GM12878 (cell line): ENCODE measurements around the gene LGI2. TPM values are rescaled to one million over a fixed set of nuclear protein-coding genes. Genes with fewer than 3 reads are reported as not detected.

Source experiments
- ATAC-seq: fragments of 200-7000 bp; cut with Tn5 transposase; 3 replicates; pipeline ENCODE4 v1.9.1; 2020; ENCODE audit warnings: mild to moderate bottlenecking, moderate library complexity
- BruUV-seq: library from RNA; stranded (reverse); fragments of 400-500 nt; replicated peaks from 2 replicates; lab custom pipeline; 2021; lab: Mats Ljungman, UMichigan
- CTCF ChIA-PET: fragments of 300-600 bp; sonication (Branson Sonifier 250); formaldehyde crosslinking; extraction: SDS; loops from one replicate; lab custom pipeline; 2021; ENCODE audit warnings: inconsistent platforms; lab: Yijun Ruan, JAX
- POLR2A ChIA-PET: fragments of 350-600 bp; formaldehyde crosslinking; extraction: SDS; loops from one replicate; lab custom pipeline; 2021; ENCODE audit warnings: inconsistent platforms; lab: Charles Lee
- RAD21 ChIA-PET: fragments of 300-600 bp; sonication (Branson Sonifier 250); formaldehyde crosslinking; loops from one replicate; lab custom pipeline; 2023; ENCODE audit warnings: antibody characterized with exemption; ENCODE audit not compliant: unreplicated experiment; lab: Charles Lee
- SMC1A ChIA-PET: fragments of 300-600 bp; sonication (Branson Sonifier 250); formaldehyde crosslinking; loops from one replicate; lab custom pipeline; 2023; ENCODE audit not compliant: unreplicated experiment, uncharacterized antibody; lab: Charles Lee
- DNase-seq: peaks from one replicate; pipeline ENCODE4 v3.0.0-alpha.2; 2011; ENCODE audit warnings: low read depth, low spot score
- FAIRE-seq: peaks from 3 replicates; lab custom pipeline; 2011; peaks lifted over from hg19 to GRCh38; lab: Jason Lieb, UNC
- H2AFZ ChIP-seq: 2 replicates; pipeline ENCODE4 v1.6.0; 2011; ENCODE audit warnings: low read depth, low read length, control low read depth; ENCODE audit not compliant: control insufficient read depth
- H3K27ac ChIP-seq: 2 replicates; pipeline ENCODE4 v1.5.1; 2011; ENCODE audit warnings: control low read depth; ENCODE audit not compliant: control insufficient read depth, insufficient read depth
- H3K27me3 ChIP-seq, 2 experiments: replicated peaks in 1 of 2; 2 replicates each; pipeline versions ENCODE4 v1.6.0 to v1.6.1; 2011; ENCODE audit warnings: low read length in 1 of 2; ENCODE audit not compliant: control insufficient read depth in 2 of 2, insufficient read depth in 2 of 2
- H3K36me3 ChIP-seq, 2 experiments: 2 replicates each; pipeline ENCODE4 v1.5.1; 2011; ENCODE audit warnings: low read length in 1 of 2; ENCODE audit not compliant: control insufficient read depth in 2 of 2, insufficient read depth in 2 of 2
- H3K4me1 ChIP-seq: 2 replicates; pipeline ENCODE4 v1.6.1; 2011; ENCODE audit warnings: mild to moderate bottlenecking, low read length, moderate library complexity, mixed read lengths; ENCODE audit not compliant: control insufficient read depth, insufficient read depth
- H3K4me2 ChIP-seq: 2 replicates; pipeline ENCODE4 v1.6.0; 2011; ENCODE audit warnings: control low read depth; ENCODE audit not compliant: control insufficient read depth, insufficient read depth
- H3K4me3 ChIP-seq: fragments of 200-600 bp; sonication (generic); 2 replicates; pipeline ENCODE4 v1.5.1; 2016
- H3K79me2 ChIP-seq: 2 replicates; pipeline ENCODE4 v1.6.0; 2011; ENCODE audit warnings: low read length; ENCODE audit not compliant: control insufficient read depth, insufficient read depth
- H3K9ac ChIP-seq: 2 replicates; pipeline ENCODE4 v1.8.0; 2011; ENCODE audit warnings: low read length, control low read depth, mixed read lengths; ENCODE audit not compliant: control insufficient read depth, insufficient read depth
- H3K9me3 ChIP-seq: replicated peaks from 3 replicates; pipeline ENCODE4 v1.5.1; 2011; ENCODE audit warnings: mild to moderate bottlenecking, low read length; ENCODE audit not compliant: control insufficient read depth, insufficient read depth
- H4K20me1 ChIP-seq: 2 replicates; pipeline ENCODE4 v1.6.0; 2011; ENCODE audit not compliant: control insufficient read depth, insufficient read depth
- BCL11A ChIP-seq: IDR thresholded peaks from 2 replicates; pipeline ENCODE4 v1.6.1; 2011; ENCODE audit warnings: low read depth, low read length
- CBFB ChIP-seq: IDR thresholded peaks from 2 replicates; pipeline ENCODE4 v1.6.1; 2016; ENCODE audit warnings: antibody characterized with exemption, low read depth
- CBX3 ChIP-seq: fragments of 200-600 bp; sonication (generic); IDR thresholded peaks from 2 replicates; pipeline ENCODE4 v1.6.1; 2016; ENCODE audit warnings: low read depth, borderline replicate concordance
- CHD4 ChIP-seq: fragments of 200-600 bp; sonication (generic); IDR thresholded peaks from 2 replicates; pipeline ENCODE4 v1.6.1; 2016; ENCODE audit warnings: mild to moderate bottlenecking
- MTA2 ChIP-seq: fragments of 450-650 bp; IDR thresholded peaks from 2 replicates; pipeline ENCODE4 v1.6.1; 2016; ENCODE audit warnings: low read depth, mild to moderate bottlenecking, moderate library complexity
- NFIC ChIP-seq: IDR thresholded peaks from 2 replicates; pipeline ENCODE4 v1.6.1; 2012; ENCODE audit warnings: low read depth, mild to moderate bottlenecking, inconsistent platforms, low read length, moderate library complexity
- NFXL1 ChIP-seq: fragments of 450-650 bp; IDR thresholded peaks from 2 replicates; pipeline ENCODE4 v1.6.1; 2017; ENCODE audit warnings: antibody characterized with exemption, mild to moderate bottlenecking, borderline replicate concordance
- POLR2A ChIP-seq: IDR thresholded peaks from 2 replicates; pipeline ENCODE4 v1.6.1; 2011; ENCODE audit warnings: low read depth, mild to moderate bottlenecking, low read length
- RUNX3 ChIP-seq: IDR thresholded peaks from 2 replicates; pipeline ENCODE4 v1.6.1; 2012; ENCODE audit warnings: low read length, inconsistent platforms
- SMC3 ChIP-seq: IDR thresholded peaks from 2 replicates; pipeline ENCODE4 v1.6.1; 2011; ENCODE audit warnings: low read length, improper control_type of control experiment, borderline replicate concordance
- TCF3 ChIP-seq: IDR thresholded peaks from 2 replicates; pipeline ENCODE4 v1.6.1; 2012; ENCODE audit warnings: low read depth, mild to moderate bottlenecking, low read length, borderline replicate concordance; ENCODE audit not compliant: insufficient read depth
- TCF7 ChIP-seq: IDR thresholded peaks from 2 replicates; pipeline ENCODE4 v1.6.1; 2014; ENCODE audit warnings: antibody characterized with exemption, borderline replicate concordance
- WGBS: methylation state at CpG from one replicate; pipeline ENCODE4 v1.1.6; 2016; ENCODE audit warnings: low lambda C conversion rate; ENCODE audit not compliant: insufficient replicate concordance, insufficient coverage; ENCODE audit errors: missing lambda C conversion rate; 5-methylcytosine and 5-hydroxymethylcytosine counted together
- in situ Hi-C: fragments of 300-500 bp; cut with MboI; formaldehyde crosslinking; loops from 9 replicates; pipeline ENCODE4 v1.14.3; 2018; ENCODE audit warnings: mixed read lengths
- intact Hi-C: fragments of 100-400 bp; cut with micrococcal nuclease; formaldehyde crosslinking; loops from one replicate; pipeline ENCODE4 v1.14.2; 2022; ENCODE audit not compliant: unreplicated experiment
- polyA plus RNA-seq, 11 experiments: library from polyadenylated mRNA; depleted of rRNA in 4 of 11; unstranded in 6 of 11; stranded (reverse) in 5 of 11; fragments of >200 nt; fragmentation: Nextera tagmentation in 4 of 11; fragmentation: Illumina TruSeq in 1 of 11; extraction: Ambion mirVana in 4 of 11; extraction: Trizol in 1 of 11; gene quantifications; 1 replicate in 1 of 11; 2 replicates in 10 of 11; pipeline versions ENCODE4 v1.2.1 to v1.2.3, GENCODE V29; 2011 to 2016; ENCODE audit warnings: inconsistent platforms in 2 of 11, missing spikeins in 2 of 11, low read depth in 1 of 11
- total RNA-seq, 4 experiments: library from RNA; depleted of rRNA in 3 of 4; stranded (reverse); fragments of >200 nt in 3 of 4; fragmentation: Illumina TruSeq in 1 of 4; extraction: Trizol in 1 of 4; gene quantifications; 2 replicates each; pipeline versions ENCODE4 v1.2.1 to v1.2.3, GENCODE V29; 2013 to 2021
- TF ChIP-seq, protein P1 (sequence below): fragments of 450-650 bp; IDR thresholded peaks from 2 replicates; pipeline ENCODE4 v1.6.1; 2016; ENCODE audit warnings: mild to moderate bottlenecking

The LGI2 gene
- total and polyA plus RNA-seq, 10 of the 15 experiments (the other 5 are each of a cell fraction or from before 2014, with no cell fraction given) = not detected

DNA sequence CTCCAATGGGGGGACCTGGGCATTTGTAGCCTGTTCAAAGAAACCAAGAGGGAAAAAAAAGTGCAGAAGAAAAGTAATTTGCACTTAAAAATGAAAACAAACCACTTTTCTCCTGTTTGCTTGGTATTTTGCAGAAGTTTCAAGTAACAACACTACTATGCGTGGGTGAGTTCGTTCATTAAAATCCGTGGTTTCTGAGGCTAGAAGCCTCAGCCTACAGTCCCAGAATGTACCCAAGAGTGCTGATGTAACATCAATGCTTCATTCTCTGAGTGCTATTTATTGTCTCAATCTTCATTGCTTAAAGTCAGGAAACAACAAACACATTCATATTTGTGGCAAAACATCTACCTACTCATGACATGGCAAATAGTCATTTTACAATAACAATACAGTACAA is 29.2 kb downstream of the LGI2 start:
- ATAC-seq = no peak; the same call in 2 of the 3 replicates
- FAIRE-seq = peak; percentile 61
- H3K27ac ChIP-seq = no peak overlapping the region
- WGBS = 16% methylated on average over 3 of the region's 3 CpGs
- in situ Hi-C loops = no loop called here
- no peak for DNase-seq
- no peaks in the 10 kb centered on the region for H3K9me3 ChIP-seq
- 0 out of 4 replicates have a peak, but pooled peaks cover 0 to 1% of the 10 kb centered on the region in 2 experiments for H3K27me3 ChIP-seq
- no peaks in the 10 kb centered on the region for H4K20me1 ChIP-seq
- ChIA-PET RAD21 (no interaction called here), CTCF (interaction anchor here (1.0 to 1.2 kb wide), 2 partner anchors 21 to 143 kb away, joined by 3 read pairs; no protein-coding TSS in a partner anchor)
- H3K9ac ChIP-seq = no peak overlapping the region
- H3K36me3 ChIP-seq = no peaks in the 10 kb centered on the region
- intact Hi-C loops = no loop called here
- H3K4me1 ChIP-seq = no peaks in the 10 kb centered on the region
- H3K4me2 ChIP-seq = peak overlapping the region; percentile 17; the same call in 1 of the 2 replicates
- BruUV-seq = no TSS peak
- H2AFZ ChIP-seq = no peak overlapping the region
- H3K4me3 ChIP-seq = no peak overlapping the region
- TF ChIP-seq CBX3 (no peak), NFIC (no peak), POLR2A (no peak), CHD4 (no peak), TCF3 (no peak), MTA2 (peak; percentile 56), RUNX3 (peak; percentile 54; the same call in 1 of the 2 replicates), NFXL1 (no peak), TCF7 (no peak), CBFB (no peak), SMC3 (no peak), BCL11A (peak; percentile 63; the same call in 1 of the 2 replicates)
- TF ChIP-seq, protein P1, sequence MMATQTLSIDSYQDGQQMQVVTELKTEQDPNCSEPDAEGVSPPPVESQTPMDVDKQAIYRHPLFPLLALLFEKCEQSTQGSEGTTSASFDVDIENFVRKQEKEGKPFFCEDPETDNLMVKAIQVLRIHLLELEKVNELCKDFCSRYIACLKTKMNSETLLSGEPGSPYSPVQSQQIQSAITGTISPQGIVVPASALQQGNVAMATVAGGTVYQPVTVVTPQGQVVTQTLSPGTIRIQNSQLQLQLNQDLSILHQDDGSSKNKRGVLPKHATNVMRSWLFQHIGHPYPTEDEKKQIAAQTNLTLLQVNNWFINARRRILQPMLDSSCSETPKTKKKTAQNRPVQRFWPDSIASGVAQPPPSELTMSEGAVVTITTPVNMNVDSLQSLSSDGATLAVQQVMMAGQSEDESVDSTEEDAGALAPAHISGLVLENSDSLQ = no peak
- TF ChIP-seq, all 136 proteins: peak for 3
- H3K79me2 ChIP-seq = no peaks in the 10 kb centered on the region
- ChIA-PET SMC1A (interaction anchor here (1.1 kb wide), 1 partner anchor 9 kb away, joined by 3 read pairs; no protein-coding TSS in a partner anchor), POLR2A (no interaction called here)
